GM12892 (cell line): ENCODE results near the gene RBMS1.

Source experiments
- POLR2A ChIP-seq: IDR thresholded peaks from 2 replicates; pipeline ENCODE4 v1.6.1; 2011; ENCODE audit warnings: low read depth, low read length, control low read depth
- POLR2AphosphoS5 ChIP-seq: IDR thresholded peaks from 2 replicates; pipeline ENCODE4 v1.6.1; 2011; ENCODE audit warnings: low read depth, low read length, control low read depth
- TAF1 ChIP-seq: IDR thresholded peaks from 2 replicates; pipeline ENCODE4 v1.6.1; 2011; ENCODE audit warnings: low read depth, mild to moderate bottlenecking, control low read depth, low read length, borderline replicate concordance

- no peak for TF ChIP-seq TAF1
- no peak for TF ChIP-seq POLR2A
- TF ChIP-seq POLR2AphosphoS5 = no peak
These were observed 23.1 kb upstream of the RBMS1 start for GRCh38 chr2:160516547-160517365.
